Measurements from ENCODE around the gene DNAJC21. TPM values are rescaled to one million over a fixed set of nuclear protein-coding genes. Genes with fewer than 3 reads are reported as not detected.

Gene DNAJC21
- total RNA-seq, 1 donor from 2014 or later = 37.0 TPM

DNA sequence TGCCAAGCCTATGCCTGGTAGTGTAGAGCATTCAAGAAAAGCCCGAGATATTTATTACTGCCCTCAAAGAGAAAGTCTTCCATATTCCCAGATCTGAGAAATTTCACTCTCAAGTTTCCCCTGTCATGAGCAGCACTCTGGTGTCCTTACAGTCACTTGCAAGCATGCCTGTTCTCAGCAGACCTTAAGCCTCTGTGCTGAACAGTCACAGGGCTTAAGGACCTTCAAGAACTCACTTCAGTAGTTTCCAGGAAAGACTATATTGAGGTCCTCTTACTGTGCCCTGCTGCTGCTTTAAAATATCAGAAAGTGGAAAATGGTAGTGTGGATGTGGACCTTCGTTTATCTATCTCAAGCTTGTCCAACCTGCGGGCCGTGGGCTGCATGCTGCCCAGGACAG is 53.5 kb downstream of the DNAJC21 start:
- TF ChIP-seq, protein P1, sequence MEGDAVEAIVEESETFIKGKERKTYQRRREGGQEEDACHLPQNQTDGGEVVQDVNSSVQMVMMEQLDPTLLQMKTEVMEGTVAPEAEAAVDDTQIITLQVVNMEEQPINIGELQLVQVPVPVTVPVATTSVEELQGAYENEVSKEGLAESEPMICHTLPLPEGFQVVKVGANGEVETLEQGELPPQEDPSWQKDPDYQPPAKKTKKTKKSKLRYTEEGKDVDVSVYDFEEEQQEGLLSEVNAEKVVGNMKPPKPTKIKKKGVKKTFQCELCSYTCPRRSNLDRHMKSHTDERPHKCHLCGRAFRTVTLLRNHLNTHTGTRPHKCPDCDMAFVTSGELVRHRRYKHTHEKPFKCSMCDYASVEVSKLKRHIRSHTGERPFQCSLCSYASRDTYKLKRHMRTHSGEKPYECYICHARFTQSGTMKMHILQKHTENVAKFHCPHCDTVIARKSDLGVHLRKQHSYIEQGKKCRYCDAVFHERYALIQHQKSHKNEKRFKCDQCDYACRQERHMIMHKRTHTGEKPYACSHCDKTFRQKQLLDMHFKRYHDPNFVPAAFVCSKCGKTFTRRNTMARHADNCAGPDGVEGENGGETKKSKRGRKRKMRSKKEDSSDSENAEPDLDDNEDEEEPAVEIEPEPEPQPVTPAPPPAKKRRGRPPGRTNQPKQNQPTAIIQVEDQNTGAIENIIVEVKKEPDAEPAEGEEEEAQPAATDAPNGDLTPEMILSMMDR (IDR thresholded peaks at IDR 0.05; ENCODE audit: insufficient read depth, low read length, poor library complexity, severe bottlenecking) = no peak
- H3K4me3 ChIP-seq (ENCODE audit: low read depth, low read length) = no peak overlapping the region

DNA sequence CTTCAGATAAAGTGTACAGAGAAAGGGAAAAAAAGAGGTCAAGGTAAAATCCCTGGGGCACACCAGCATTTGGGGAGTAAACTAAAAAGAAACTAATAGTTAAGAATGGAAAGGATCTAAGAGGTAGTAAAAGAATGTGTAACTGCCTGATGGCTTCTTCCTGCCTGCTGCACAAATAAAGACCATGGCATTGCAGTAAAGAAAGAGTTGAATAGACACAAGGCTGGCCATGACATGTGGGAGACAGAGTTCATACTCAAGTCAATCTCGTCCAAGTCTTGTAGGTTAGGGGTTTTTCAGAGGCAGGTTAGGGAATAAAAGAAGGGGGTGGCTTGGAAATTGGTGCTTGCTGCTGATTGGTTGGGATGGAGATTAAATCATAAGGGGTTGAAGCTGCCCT is 57.6 kb downstream of the DNAJC21 start:
- Histone ChIP-seq H3K4me3 (ENCODE audit: low read depth, low read length) (no peak overlapping the region), H3K36me3 (ENCODE audit: control insufficient read depth, insufficient read depth, low read length) (no peaks in the 10 kb centered on the region), H3K27me3 (ENCODE audit: control insufficient read depth, insufficient read depth, low read length) (no peaks in the 10 kb centered on the region)
- no peak for DNase-seq (ENCODE audit: low read depth)
- TF ChIP-seq, protein P1 (IDR thresholded peaks at IDR 0.05; ENCODE audit: insufficient read depth, low read length, poor library complexity, severe bottlenecking) = no peak

More for the DNA sequence above, 53.5 kb downstream of the DNAJC21 start:
- DNase-seq (ENCODE audit: low read depth) = no peak
- Histone ChIP-seq H3K36me3 (ENCODE audit: control insufficient read depth, insufficient read depth, low read length) (no peaks in the 10 kb centered on the region), H3K27me3 (ENCODE audit: control insufficient read depth, insufficient read depth, low read length) (no peaks in the 10 kb centered on the region)

DNA sequence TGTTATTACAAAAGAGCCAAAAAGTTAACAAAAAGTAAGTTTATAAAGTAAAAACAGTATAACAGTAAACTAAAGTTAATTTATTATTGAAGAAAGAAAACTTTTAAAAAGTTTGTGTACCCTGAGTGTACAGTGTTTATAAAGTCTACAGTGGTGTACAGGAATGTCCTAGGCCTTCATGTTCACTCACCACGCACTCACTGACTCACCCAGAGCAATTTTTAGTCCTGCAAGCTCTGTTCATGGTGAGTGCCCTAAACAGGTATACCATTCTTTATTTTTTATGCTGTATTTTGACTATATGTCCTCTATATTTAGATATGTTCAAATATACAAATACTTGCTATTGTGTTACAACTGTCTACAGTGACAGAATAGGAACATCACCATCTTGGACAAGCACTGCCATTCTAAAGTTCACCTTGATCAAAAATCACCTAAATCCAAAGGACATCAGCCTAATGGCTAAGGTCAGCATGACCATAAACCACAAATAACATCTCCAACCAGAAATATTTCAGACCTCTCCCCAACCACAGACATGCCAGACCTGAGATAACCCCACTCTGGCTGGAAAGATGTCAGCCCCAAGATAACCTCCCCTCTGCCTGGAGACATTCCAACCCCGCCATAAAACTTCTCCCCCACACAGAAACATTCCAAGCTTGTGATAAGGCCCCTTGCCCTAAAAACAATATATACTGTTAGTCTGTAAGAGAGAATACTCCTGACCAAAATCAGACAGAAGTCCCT is 62.3 kb downstream of the DNAJC21 start:
- no peak for DNase-seq (ENCODE audit: low read depth)
- TF ChIP-seq, protein P1 (IDR thresholded peaks at IDR 0.05; ENCODE audit: insufficient read depth, low read length, poor library complexity, severe bottlenecking) = no peak
- Histone ChIP-seq H3K4me3 (ENCODE audit: low read depth, low read length) (no peak overlapping the region), H3K36me3 (ENCODE audit: control insufficient read depth, insufficient read depth, low read length) (no peaks in the 10 kb centered on the region), H3K27me3 (ENCODE audit: control insufficient read depth, insufficient read depth, low read length) (no peaks in the 10 kb centered on the region)

DNA sequence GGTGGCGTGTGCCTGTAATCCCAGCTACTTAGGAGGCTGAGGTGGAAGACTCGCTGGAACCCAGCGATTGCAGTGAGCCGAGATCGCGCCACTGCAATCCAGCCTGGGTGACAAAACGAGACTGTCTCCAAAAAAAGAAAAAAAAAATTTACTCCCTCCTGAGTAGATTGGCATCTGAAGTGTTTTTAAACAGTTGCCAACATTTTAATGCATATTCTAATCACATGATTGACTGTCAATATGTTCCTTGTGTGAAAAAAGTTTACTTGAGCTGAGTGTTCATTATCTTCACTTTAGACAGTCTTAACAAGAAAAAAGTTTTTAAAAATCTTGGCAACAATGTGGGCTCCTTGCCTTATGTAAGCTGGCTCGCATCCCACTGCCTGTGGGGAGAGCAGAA is 64.6 kb downstream of the DNAJC21 start:
- Histone ChIP-seq H3K27me3 (ENCODE audit: control insufficient read depth, insufficient read depth, low read length) (no peaks in the 10 kb centered on the region), H3K36me3 (ENCODE audit: control insufficient read depth, insufficient read depth, low read length) (no peaks in the 10 kb centered on the region), H3K4me3 (ENCODE audit: low read depth, low read length) (no peak overlapping the region)
- TF ChIP-seq, protein P1 (IDR thresholded peaks at IDR 0.05; ENCODE audit: insufficient read depth, low read length, poor library complexity, severe bottlenecking) = no peak
- no peak for DNase-seq (ENCODE audit: low read depth)

DNA sequence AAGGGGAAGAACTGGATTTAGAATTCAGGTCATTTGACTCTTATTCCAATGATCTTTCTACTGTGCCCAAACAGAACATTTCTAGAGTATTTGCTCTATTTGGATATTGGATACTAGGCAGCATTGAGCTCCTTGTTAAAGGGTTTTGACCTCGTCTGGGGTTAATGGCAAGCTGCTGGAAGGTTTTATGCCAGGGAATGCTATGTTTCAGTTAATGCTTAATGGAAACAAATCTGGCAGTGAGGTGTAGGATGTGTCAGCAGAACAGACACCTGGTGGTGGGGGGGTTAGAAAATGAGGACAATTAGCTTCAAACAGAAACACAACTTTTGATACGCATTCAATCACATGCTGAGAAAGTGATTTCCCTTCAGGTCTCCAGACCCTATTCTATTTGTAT is 66.9 kb downstream of the DNAJC21 start:
- no peaks in the 10 kb centered on the region for H3K27me3 ChIP-seq (ENCODE audit: control insufficient read depth, insufficient read depth, low read length)
- TF ChIP-seq, protein P1 (IDR thresholded peaks at IDR 0.05; ENCODE audit: insufficient read depth, low read length, poor library complexity, severe bottlenecking) = no peak
- no peaks in the 10 kb centered on the region for H3K36me3 ChIP-seq (ENCODE audit: control insufficient read depth, insufficient read depth, low read length)
- DNase-seq (ENCODE audit: low read depth) = no peak
- H3K4me3 ChIP-seq (ENCODE audit: low read depth, low read length) = no peak overlapping the region

Measured in kidney epithelial cell (primary cell).